ENCODE measurements around the gene PMAIP1. TPM values are rescaled to one million over a fixed set of nuclear protein-coding genes. Genes with fewer than 3 reads are reported as not detected.

The PMAIP1 gene
- polyA plus RNA-seq, 1 donor (not counting 4 experiments of a cell fraction or from before 2014, with no cell fraction given), result 49.1 TPM

- Histone ChIP-seq H3K4me1 (ENCODE audit: control insufficient read depth, extremely low read depth, insufficient read depth, low read length) (peaks cover 42% of the 10 kb centered on the region), H3K4me2 (ENCODE audit: control insufficient read depth, extremely low read depth, insufficient read depth, low read depth, low read length) (no peak overlapping the region), H3K79me2 (ENCODE audit: control insufficient read depth, insufficient read depth, low read length) (peaks cover 28% of the 10 kb centered on the region), H3K27me3 (ENCODE audit: control insufficient read depth, extremely low read depth, insufficient read depth, low read length) (no peaks in the 10 kb centered on the region), H3K9ac (ENCODE audit: control insufficient read depth, extremely low read depth, insufficient read depth, low read length) (no peak overlapping the region), H3K9me3 (ENCODE audit: control insufficient read depth, low read depth, low read length) (no peaks in the 10 kb centered on the region), H3K4me3 (ENCODE audit: control insufficient read depth in 2 of 3, extremely low read depth in 1 of 3, insufficient read depth in 2 of 3, low read depth in 1 of 3, low read length in 3 of 3) (no peak overlapping the region), H3K36me3 (ENCODE audit: control insufficient read depth in 2 of 2, extremely low read depth in 1 of 2, insufficient read depth in 2 of 2, low read length in 2 of 2) (no peaks in the 10 kb centered on the region), H4K20me1 (ENCODE audit: control insufficient read depth, extremely low read depth, insufficient read depth, low read length) (no peaks in the 10 kb centered on the region), H3K9me1 (ENCODE audit: control insufficient read depth, extremely low read depth, insufficient read depth, low read length) (no peaks in the 10 kb centered on the region), H2AFZ (ENCODE audit: control insufficient read depth, low read length) (no peak overlapping the region), H3K27ac (ENCODE audit: control insufficient read depth, insufficient read depth, low read length) (peak overlapping the region; percentile 10)
- dilution Hi-C loops (cut with MboI; ENCODE audit: extremely low pct_ligation_motif_present, low sequenced_read_pairs), result no loop called here
- DNase-seq (ENCODE audit: low read depth, low spot score) (no peak), FAIRE-seq (peak; percentile 44)
- TF ChIP-seq EZH2 (IDR thresholded peaks at IDR 0.05; ENCODE audit: low read length), result no peak
- no peak for TF ChIP-seq CTCF (optimal IDR thresholded peaks at IDR 0.05 in 1 of 3, IDR thresholded peaks at IDR 0.05 in 1 of 3, conservative IDR thresholded peaks at IDR 0.05 in 1 of 3; ENCODE audit: extremely low read depth in 1 of 3, insufficient read depth in 2 of 3, low read length in 3 of 3)
These were observed 5.9 kb downstream of the PMAIP1 start for GRCh38 chr18:59905686-59906091.

GRCh38 chr18:59906203-59906602, 6.4 kb downstream of the PMAIP1 start:
- no peaks in the 10 kb centered on the region for H3K9me3 ChIP-seq (ENCODE audit: control insufficient read depth, low read depth, low read length)
- peaks cover 42% of the 10 kb centered on the region for H3K4me1 ChIP-seq (ENCODE audit: control insufficient read depth, extremely low read depth, insufficient read depth, low read length)
- H3K36me3 ChIP-seq (ENCODE audit: control insufficient read depth in 2 of 2, extremely low read depth in 1 of 2, insufficient read depth in 2 of 2, low read length in 2 of 2), result no peaks in the 10 kb centered on the region
- H3K9ac ChIP-seq (ENCODE audit: control insufficient read depth, extremely low read depth, insufficient read depth, low read length), result no peak overlapping the region
- no peak for TF ChIP-seq EZH2 (IDR thresholded peaks at IDR 0.05; ENCODE audit: low read length)
- TF ChIP-seq CTCF (optimal IDR thresholded peaks at IDR 0.05 in 1 of 3, IDR thresholded peaks at IDR 0.05 in 1 of 3, conservative IDR thresholded peaks at IDR 0.05 in 1 of 3; ENCODE audit: extremely low read depth in 1 of 3, insufficient read depth in 2 of 3, low read length in 3 of 3), result no peak
- no peak overlapping the region for H3K27ac ChIP-seq (ENCODE audit: control insufficient read depth, insufficient read depth, low read length)
- no peaks in the 10 kb centered on the region for H4K20me1 ChIP-seq (ENCODE audit: control insufficient read depth, extremely low read depth, insufficient read depth, low read length)
- no peak overlapping the region for H2AFZ ChIP-seq (ENCODE audit: control insufficient read depth, low read length)
- peaks cover 23% of the 10 kb centered on the region for H3K79me2 ChIP-seq (ENCODE audit: control insufficient read depth, insufficient read depth, low read length)
- no peaks in the 10 kb centered on the region for H3K9me1 ChIP-seq (ENCODE audit: control insufficient read depth, extremely low read depth, insufficient read depth, low read length)
- H3K4me2 ChIP-seq (ENCODE audit: control insufficient read depth, extremely low read depth, insufficient read depth, low read depth, low read length), result no peak overlapping the region
- FAIRE-seq, result no peak
- no peak for DNase-seq (ENCODE audit: low read depth, low spot score)
- no peak overlapping the region for H3K4me3 ChIP-seq (ENCODE audit: control insufficient read depth in 2 of 3, extremely low read depth in 1 of 3, insufficient read depth in 2 of 3, low read depth in 1 of 3, low read length in 3 of 3)
- H3K27me3 ChIP-seq (ENCODE audit: control insufficient read depth, extremely low read depth, insufficient read depth, low read length), result no peaks in the 10 kb centered on the region
- dilution Hi-C loops (cut with MboI; ENCODE audit: extremely low pct_ligation_motif_present, low sequenced_read_pairs), result no loop called here
